Thyroid gland (tissue), 4 donors: ENCODE data around the gene KCTD10.

Experiments used
- POLR2A ChIP-seq, 2 donors: fragments of 450-650 bp; IDR thresholded peaks; one replicate each; pipeline ENCODE4 v1.6.1; 2017; ENCODE audit warnings: antibody characterized with exemption in 2 of 2, mild to moderate bottlenecking in 2 of 2, moderate library complexity in 1 of 2
- TF ChIP-seq, protein P1 (sequence below), 6 experiments: fragments of 200-600 bp in 3 of 6; fragments of 450-650 bp in 3 of 6; sonication (generic) in 3 of 6; IDR thresholded peaks; one replicate each; pipeline ENCODE4 v1.5.1; 2016 to 2019; ENCODE audit warnings: antibody characterized with exemption in 6 of 6, mild to moderate bottlenecking in 2 of 6, inconsistent platforms in 1 of 6, moderate library complexity in 1 of 6

DNA sequence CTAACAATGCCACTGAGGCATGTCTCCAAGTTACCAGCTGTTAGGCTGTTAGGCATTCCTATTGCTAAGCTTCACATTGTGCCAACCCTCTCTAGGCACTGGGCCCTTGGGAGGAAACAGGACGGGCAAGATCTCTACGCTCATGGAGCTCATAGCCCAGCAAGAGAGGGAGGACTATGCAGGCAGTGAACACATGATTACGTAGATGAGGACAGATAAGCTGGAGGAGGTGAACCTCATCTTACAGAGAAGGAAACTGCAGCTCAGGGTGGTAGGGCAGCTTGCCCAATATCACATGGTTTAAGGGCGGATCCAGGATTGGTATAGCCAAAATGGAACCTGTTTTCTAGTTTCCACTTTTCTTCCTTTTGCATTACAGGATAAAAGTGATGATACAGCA, 8.1 kb upstream of the KCTD10 start:
- TF ChIP-seq POLR2A (IDR thresholded peaks at IDR 0.05) = no peak
- TF ChIP-seq, protein P1, sequence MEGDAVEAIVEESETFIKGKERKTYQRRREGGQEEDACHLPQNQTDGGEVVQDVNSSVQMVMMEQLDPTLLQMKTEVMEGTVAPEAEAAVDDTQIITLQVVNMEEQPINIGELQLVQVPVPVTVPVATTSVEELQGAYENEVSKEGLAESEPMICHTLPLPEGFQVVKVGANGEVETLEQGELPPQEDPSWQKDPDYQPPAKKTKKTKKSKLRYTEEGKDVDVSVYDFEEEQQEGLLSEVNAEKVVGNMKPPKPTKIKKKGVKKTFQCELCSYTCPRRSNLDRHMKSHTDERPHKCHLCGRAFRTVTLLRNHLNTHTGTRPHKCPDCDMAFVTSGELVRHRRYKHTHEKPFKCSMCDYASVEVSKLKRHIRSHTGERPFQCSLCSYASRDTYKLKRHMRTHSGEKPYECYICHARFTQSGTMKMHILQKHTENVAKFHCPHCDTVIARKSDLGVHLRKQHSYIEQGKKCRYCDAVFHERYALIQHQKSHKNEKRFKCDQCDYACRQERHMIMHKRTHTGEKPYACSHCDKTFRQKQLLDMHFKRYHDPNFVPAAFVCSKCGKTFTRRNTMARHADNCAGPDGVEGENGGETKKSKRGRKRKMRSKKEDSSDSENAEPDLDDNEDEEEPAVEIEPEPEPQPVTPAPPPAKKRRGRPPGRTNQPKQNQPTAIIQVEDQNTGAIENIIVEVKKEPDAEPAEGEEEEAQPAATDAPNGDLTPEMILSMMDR (IDR thresholded peaks at IDR 0.05) = no peak
